Measurements from ENCODE around the gene LARP4B. TPM values are rescaled to one million over a fixed set of nuclear protein-coding genes. Genes with fewer than 3 reads are reported as not detected.

LARP4B gene
- polyA plus RNA-seq, 1 of the 3 experiments (the other 2 are of a cell fraction): 23.3 TPM

DNA sequence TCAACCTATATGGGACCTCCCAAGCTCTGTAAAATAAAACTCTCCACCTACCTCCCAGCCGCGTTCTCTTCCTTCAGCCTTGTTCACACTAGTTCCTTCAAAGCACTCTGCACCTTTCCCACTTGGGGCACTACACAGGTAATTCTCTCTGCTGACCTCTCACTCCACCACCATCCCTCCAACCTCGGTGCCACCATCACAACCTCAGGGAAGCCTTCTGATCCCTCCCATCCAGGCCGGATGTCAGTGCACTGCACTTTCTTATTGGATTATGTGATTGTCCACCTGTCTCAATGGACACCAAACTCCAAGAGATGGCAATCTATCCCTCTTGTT is 7.0 kb downstream of the LARP4B start:
- CTCF ChIA-PET: interaction anchor here (1.1 kb wide), 1 partner anchor 13 kb away, joined by 3 read pairs; no protein-coding TSS in a partner anchor
- WGBS (ENCODE audit: low lambda C conversion rate): 73% methylated on average over 4 of the region's 4 CpGs

More for the DNA sequence above, 7.0 kb downstream of the LARP4B start:
- Histone ChIP-seq H4K20me1 (ENCODE audit: insufficient read depth) (peaks cover 100% of the 10 kb centered on the region), H3K9ac (no peak overlapping the region), H3F3A (replicated peaks; ENCODE audit: insufficient read depth) (peaks cover 8% of the 10 kb centered on the region), H2AFZ (ENCODE audit: low read depth) (no peak overlapping the region), H3K4me1 (ENCODE audit: control insufficient read depth in 1 of 2, insufficient read depth in 2 of 2, low read depth in 1 of 2, low read length in 1 of 2) (peaks cover 0 to 6% of the 10 kb centered on the region in 2 experiments; a peak in 2 of 4 replicates), H3K79me2 (ENCODE audit: insufficient read depth) (peaks cover 100% of the 10 kb centered on the region), H3K27me3 (ENCODE audit: insufficient read depth) (no peaks in the 10 kb centered on the region), H3K27ac (ENCODE audit: low read depth in 2 of 2, low read length in 1 of 2) (no peak overlapping the region), H3K4me2 (no peak overlapping the region), H3K36me3 (replicated peaks in 1 of 2; ENCODE audit: control insufficient read depth in 1 of 2, insufficient read depth in 2 of 2, low read length in 1 of 2) (peaks cover 6 to 18% of the 10 kb centered on the region in 2 experiments), H3K9me2 (no peaks in the 10 kb centered on the region), H3K4me3 (ENCODE audit: low read depth in 2 of 2, low read length in 1 of 2) (no peak overlapping the region), H3K9me3 (no peaks in the 10 kb centered on the region)
- POLR2A ChIA-PET: no interaction called here
- no peak for DNase-seq
- TF ChIP-seq EP300 (IDR thresholded peaks at IDR 0.05; ENCODE audit: borderline replicate concordance in 1 of 2, low read depth in 1 of 2, low read length in 1 of 2): no peak
- TF ChIP-seq MXI1 (IDR thresholded peaks at IDR 0.05; ENCODE audit: low read depth, low read length): no peak
- TF ChIP-seq MEF2A (IDR thresholded peaks at IDR 0.05; ENCODE audit: borderline replicate concordance, low read depth): no peak
- TF ChIP-seq FOSL2 (IDR thresholded peaks at IDR 0.05; ENCODE audit: borderline replicate concordance, low read depth): no peak
- no peak for TF ChIP-seq EZH2phosphoT487 (IDR thresholded peaks at IDR 0.05; ENCODE audit: borderline replicate concordance, low read depth)
- TF ChIP-seq FOXJ3 (CRISPR knock-in tag; IDR thresholded peaks at IDR 0.05): no peak
- no peak for TF ChIP-seq ELF1 (IDR thresholded peaks at IDR 0.05)
- TF ChIP-seq, protein P1, sequence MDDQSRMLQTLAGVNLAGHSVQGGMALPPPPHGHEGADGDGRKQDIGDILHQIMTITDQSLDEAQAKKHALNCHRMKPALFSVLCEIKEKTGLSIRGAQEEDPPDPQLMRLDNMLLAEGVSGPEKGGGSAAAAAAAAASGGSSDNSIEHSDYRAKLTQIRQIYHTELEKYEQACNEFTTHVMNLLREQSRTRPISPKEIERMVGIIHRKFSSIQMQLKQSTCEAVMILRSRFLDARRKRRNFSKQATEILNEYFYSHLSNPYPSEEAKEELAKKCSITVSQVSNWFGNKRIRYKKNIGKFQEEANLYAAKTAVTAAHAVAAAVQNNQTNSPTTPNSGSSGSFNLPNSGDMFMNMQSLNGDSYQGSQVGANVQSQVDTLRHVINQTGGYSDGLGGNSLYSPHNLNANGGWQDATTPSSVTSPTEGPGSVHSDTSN (IDR thresholded peaks at IDR 0.05): no peak
- TF ChIP-seq GABPA (IDR thresholded peaks at IDR 0.05; ENCODE audit: low read depth): no peak
- TF ChIP-seq, protein P2, sequence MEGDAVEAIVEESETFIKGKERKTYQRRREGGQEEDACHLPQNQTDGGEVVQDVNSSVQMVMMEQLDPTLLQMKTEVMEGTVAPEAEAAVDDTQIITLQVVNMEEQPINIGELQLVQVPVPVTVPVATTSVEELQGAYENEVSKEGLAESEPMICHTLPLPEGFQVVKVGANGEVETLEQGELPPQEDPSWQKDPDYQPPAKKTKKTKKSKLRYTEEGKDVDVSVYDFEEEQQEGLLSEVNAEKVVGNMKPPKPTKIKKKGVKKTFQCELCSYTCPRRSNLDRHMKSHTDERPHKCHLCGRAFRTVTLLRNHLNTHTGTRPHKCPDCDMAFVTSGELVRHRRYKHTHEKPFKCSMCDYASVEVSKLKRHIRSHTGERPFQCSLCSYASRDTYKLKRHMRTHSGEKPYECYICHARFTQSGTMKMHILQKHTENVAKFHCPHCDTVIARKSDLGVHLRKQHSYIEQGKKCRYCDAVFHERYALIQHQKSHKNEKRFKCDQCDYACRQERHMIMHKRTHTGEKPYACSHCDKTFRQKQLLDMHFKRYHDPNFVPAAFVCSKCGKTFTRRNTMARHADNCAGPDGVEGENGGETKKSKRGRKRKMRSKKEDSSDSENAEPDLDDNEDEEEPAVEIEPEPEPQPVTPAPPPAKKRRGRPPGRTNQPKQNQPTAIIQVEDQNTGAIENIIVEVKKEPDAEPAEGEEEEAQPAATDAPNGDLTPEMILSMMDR (IDR thresholded peaks at IDR 0.05): no peak
- no peak for TF ChIP-seq CHD2 (IDR thresholded peaks at IDR 0.05; ENCODE audit: low read length, partially characterized antibody)
- TF ChIP-seq, protein P3, sequence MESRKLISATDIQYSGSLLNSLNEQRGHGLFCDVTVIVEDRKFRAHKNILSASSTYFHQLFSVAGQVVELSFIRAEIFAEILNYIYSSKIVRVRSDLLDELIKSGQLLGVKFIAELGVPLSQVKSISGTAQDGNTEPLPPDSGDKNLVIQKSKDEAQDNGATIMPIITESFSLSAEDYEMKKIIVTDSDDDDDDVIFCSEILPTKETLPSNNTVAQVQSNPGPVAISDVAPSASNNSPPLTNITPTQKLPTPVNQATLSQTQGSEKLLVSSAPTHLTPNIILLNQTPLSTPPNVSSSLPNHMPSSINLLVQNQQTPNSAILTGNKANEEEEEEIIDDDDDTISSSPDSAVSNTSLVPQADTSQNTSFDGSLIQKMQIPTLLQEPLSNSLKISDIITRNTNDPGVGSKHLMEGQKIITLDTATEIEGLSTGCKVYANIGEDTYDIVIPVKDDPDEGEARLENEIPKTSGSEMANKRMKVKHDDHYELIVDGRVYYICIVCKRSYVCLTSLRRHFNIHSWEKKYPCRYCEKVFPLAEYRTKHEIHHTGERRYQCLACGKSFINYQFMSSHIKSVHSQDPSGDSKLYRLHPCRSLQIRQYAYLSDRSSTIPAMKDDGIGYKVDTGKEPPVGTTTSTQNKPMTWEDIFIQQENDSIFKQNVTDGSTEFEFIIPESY (IDR thresholded peaks at IDR 0.05; ENCODE audit: borderline replicate concordance, low read depth): no peak
